GM23248 (cell line): Measurements from ENCODE around the gene SLC48A1.

ENCODE experiments used
- EZH2 ChIP-seq: fragments of 200-600 bp; sonication (generic); IDR thresholded peaks from 2 replicates; pipeline ENCODE4 v1.6.1; 2018; ENCODE audit warnings: antibody characterized with exemption, mild to moderate bottlenecking; ENCODE audit not compliant: insufficient read depth, poor library complexity, severe bottlenecking
- EZH2phosphoT487 ChIP-seq: fragments of 200-600 bp; sonication (generic); IDR thresholded peaks from 2 replicates; pipeline ENCODE4 v1.6.1; 2018; ENCODE audit warnings: antibody characterized with exemption, moderate library complexity, mild to moderate bottlenecking, low read depth; ENCODE audit not compliant: insufficient read depth

DNA sequence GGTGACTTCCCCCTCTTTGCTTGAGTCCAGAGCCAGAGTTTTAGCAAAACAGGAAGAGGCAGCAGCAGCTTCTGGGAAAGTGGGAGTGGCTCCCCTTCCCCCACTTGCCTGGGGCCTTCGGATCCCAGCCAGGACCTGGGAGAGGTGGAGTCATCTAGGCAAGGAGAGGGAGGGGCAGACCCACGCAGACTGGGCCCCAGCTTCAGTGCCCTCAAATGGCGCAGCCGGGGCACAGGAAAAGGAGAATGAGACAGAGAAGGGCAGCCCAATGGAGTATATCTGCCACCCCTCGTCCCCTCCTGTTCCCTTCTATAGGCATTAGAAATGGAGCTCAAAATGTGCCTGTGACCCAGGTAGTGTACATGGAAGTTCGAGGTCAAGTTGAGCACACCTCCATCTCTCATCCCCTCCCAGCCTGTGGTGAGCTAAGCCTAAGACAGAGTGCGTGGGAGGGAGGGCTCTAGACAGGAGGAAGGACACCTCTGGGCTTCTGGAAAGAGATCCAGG lies 56.0 kb downstream of the SLC48A1 start:
- TF ChIP-seq EZH2: no peak
- no peak for TF ChIP-seq EZH2phosphoT487
